Muscle of leg (tissue), 16 donors: ENCODE results near the gene KRTAP9-4. TPM values are rescaled to one million over a fixed set of nuclear protein-coding genes. Genes with fewer than 3 reads are reported as not detected.
"Not testable (repeated sequence)": the region's sequence is repeated elsewhere in the genome, so short reads cannot be mapped to it uniquely, and the experiment has no call there.

Experiments
- DNase-seq: peaks from one replicate; pipeline ENCODE4 v3.0.0; 2013
- H3K27ac ChIP-seq: one replicate; pipeline ENCODE4 v1.5.1; 2013; ENCODE audit warnings: mild to moderate bottlenecking, low read length, control low read depth
- H3K27me3 ChIP-seq: one replicate; pipeline ENCODE4 v1.6.1; 2013; ENCODE audit warnings: low read length; ENCODE audit not compliant: control insufficient read depth, insufficient read depth
- H3K36me3 ChIP-seq: one replicate; pipeline ENCODE4 v1.6.1; 2013; ENCODE audit warnings: low read length; ENCODE audit not compliant: control insufficient read depth, insufficient read depth
- H3K4me1 ChIP-seq: one replicate; pipeline ENCODE4 v1.6.1; 2013; ENCODE audit warnings: low read length; ENCODE audit not compliant: control insufficient read depth, insufficient read depth
- H3K4me3 ChIP-seq: one replicate; pipeline ENCODE4 v1.5.1; 2013; ENCODE audit warnings: low read length, control low read depth
- H3K9me3 ChIP-seq: replicated peaks from 2 replicates; pipeline ENCODE4 v1.6.1; 2013; ENCODE audit warnings: low read depth, low read length; ENCODE audit not compliant: control insufficient read depth
- WGBS: methylation state at CpG from one replicate; pipeline ENCODE4 v1.1.5; 2013; ENCODE audit warnings: missing lambda C conversion rate; ENCODE audit not compliant: insufficient coverage; 5-methylcytosine and 5-hydroxymethylcytosine counted together
- long read RNA-seq, 11 donors: transcript quantifications; one replicate each; lab custom pipeline, GENCODE V29; 2026
- polyA plus RNA-seq, 8 donors: library from polyadenylated mRNA; unstranded; fragments of 120-200 nt; gene quantifications; one replicate each; pipeline versions ENCODE4 v1.2.1 to v1.2.3, GENCODE V29; 2013; ENCODE audit warnings: inconsistent platforms in 1 of 8, low replicate concordance in 1 of 8; ENCODE audit not compliant: insufficient read length in 8 of 8, insufficient read depth in 1 of 8
- total RNA-seq: library from RNA; stranded (reverse); fragments of 120-200 nt; gene quantifications from one replicate; pipeline ENCODE4 v1.2.4, GENCODE V29; 2013

KRTAP9-4 gene, protein sequence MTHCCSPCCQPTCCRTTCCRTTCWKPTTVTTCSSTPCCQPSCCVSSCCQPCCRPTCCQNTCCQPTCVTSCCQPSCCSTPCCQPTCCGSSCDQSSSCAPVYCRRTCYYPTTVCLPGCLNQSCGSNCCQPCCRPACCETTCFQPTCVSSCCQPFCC
- total RNA-seq: not detected
- polyA plus RNA-seq: not detected
- long read RNA-seq, donor 1: 0 reads
- long read RNA-seq, donor 2: 0 reads
- long read RNA-seq, donor 3: 0 reads
- long read RNA-seq, donor 4: 0 reads
- long read RNA-seq, donor 5: 0 reads
- long read RNA-seq, donor 6: 0 reads
- long read RNA-seq, donor 7: 0 reads
- long read RNA-seq, donor 8: 0 reads
- long read RNA-seq, donor 9: 0 reads
- long read RNA-seq, donor 10: 0 reads
- long read RNA-seq, donor 11: 0 reads

DNA sequence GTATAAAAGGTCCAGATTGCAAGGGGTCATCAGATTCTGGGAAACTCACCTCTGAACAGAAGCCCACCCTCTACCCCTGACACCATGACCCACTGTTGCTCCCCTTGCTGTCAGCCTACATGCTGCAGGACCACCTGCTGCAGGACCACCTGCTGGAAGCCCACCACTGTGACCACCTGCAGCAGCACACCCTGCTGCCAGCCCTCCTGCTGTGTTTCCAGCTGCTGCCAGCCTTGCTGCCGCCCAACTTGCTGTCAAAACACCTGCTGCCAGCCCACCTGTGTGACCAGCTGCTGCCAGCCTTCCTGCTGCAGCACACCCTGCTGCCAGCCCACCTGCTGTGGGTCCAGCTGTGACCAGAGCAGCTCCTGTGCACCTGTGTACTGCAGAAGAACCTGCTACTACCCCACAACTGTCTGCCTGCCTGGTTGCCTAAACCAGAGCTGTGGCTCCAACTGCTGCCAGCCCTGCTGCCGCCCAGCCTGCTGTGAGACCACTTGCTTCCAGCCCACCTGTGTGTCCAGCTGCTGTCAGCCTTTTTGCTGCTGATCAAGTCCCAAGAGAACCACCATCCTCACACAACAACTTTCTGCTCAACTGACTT, at the start of gene KRTAP9-4:
Gene KRTAP9-4 (plus strand): TSS at position 51 of the 604 bp plus-strand sequence. CDS start 34 bp downstream, at position 85.
- not testable (repeated sequence) for H3K27me3 ChIP-seq, H3K4me1 ChIP-seq, H3K4me3 ChIP-seq, H3K36me3 ChIP-seq, DNase-seq, H3K9me3 ChIP-seq, H3K27ac ChIP-seq
- 71% methylated on average over 1 of the region's 2 CpGs for WGBS

DNA sequence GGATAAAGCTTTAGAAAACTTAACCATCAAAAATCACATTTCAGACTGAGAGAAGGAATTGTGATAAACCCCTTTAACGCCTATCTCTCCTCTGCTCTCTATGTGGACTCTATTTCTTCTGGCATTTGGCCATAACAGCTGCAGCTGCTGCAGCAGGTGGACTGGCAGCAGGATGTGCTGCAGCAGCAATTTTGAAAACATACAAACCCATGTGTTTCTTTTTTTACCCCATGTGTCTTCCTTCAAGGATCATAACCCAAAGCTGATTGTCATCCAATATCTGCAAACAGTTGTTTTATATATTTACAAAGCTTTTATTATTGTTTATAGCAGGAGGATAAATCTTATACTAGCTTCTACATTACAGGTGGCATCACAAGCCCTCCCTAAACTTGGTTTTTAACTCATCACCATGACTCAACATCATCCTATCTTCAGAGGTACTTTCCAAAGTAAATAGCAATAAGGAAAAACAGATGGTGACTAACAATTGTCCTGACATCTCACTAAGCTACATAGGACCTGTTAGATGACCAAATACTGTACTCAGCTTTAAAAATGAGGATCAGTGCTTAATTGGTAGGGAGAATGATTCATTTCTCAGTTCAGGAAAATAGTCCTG, 37.5 kb upstream of the KRTAP9-4 start:
- 20% methylated on average over 1 of the region's 1 CpG for WGBS
- Histone ChIP-seq H3K36me3 (no peaks in the 10 kb centered on the region), H3K27me3 (peaks cover 2% of the 10 kb centered on the region), H3K4me1 (no peaks in the 10 kb centered on the region), H3K4me3 (no peak overlapping the region), H3K9me3 (no peaks in the 10 kb centered on the region), H3K27ac (no peak overlapping the region)
- DNase-seq: peak; percentile 23

DNA sequence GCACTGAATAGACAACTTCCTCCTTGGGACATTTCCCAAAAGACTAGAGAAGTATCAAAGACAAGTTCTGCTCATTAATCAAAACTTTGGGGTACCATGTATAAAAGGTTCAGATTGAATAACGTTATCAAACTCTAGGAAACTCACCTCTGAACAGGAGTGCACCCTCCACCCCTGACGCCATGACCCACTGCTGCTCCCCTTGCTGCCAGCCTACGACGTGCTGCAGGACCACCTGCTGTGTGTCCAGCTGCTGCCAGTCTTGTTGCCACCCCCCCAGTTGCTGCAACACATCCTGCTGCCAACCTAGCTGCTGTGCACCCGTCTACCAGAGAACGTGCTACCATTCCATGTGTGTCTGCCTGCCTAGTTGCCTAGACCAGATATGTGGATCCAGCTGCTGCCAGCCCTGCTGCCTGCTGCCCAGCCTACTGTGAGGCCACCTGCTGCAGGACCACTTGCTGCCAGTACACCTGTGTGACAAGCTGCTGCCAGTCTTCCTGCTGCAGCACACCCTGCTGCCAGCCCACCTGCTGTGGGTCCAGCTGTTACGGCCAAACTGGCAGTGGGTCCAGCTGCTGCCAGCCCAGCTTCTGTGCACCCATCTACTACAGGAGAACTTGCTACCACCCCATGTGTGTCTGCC, 36.8 kb upstream of the KRTAP9-4 start:
- Histone ChIP-seq H3K9me3 (no peaks in the 10 kb centered on the region), H3K27me3 (peaks cover 2% of the 10 kb centered on the region), H3K36me3 (no peaks in the 10 kb centered on the region), H3K4me1 (no peaks in the 10 kb centered on the region), H3K27ac (no peak overlapping the region), H3K4me3 (no peak overlapping the region)
- peak; percentile 7 for DNase-seq
- WGBS: 64% methylated on average over 6 of the region's 7 CpGs

DNA sequence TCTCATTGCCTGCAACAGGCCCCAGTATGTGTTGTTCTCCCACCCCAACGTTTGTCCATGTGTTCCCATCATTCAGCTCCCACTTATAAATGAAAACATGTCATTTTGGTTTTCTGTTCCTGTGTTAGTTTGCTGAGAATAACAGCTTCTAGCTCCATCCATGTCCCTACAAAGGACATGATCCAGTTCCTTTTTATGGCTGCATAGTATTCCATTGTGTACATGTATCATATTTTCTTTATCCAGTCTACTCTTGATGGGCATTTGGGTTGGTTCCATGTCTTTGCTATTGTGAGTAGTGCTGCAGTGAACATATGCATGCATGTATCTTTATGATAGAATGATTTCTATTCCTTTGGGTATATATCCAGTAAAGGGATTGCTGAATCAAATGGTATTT, 33.8 kb upstream of the KRTAP9-4 start:
- Histone ChIP-seq H3K27me3 (peaks cover 2% of the 10 kb centered on the region), H3K4me1 (no peaks in the 10 kb centered on the region), H3K4me3 (no peak overlapping the region), H3K9me3 (no peaks in the 10 kb centered on the region), H3K36me3 (no peaks in the 10 kb centered on the region), H3K27ac (no peak overlapping the region)
- no CpG with 5 or more reads among the region's 1 CpG for WGBS
- no peak for DNase-seq

DNA sequence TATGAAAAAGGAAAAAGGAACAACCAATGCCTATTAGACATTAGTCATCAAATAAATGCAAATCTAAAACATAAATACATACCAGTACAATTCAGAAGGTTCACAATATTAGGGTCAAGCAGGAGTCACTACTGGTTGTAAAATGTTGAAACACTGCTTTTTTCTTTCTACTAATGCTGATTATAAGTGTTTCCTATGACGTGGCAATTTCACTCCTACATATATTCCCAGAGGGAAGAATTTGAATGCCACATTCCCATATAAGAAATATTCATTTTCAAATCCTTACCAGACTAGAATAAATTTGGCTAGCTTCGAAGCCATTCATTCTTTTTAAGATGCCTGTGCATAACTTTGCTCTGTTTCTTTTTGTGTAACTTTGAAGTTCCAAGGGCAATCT, 25.7 kb upstream of the KRTAP9-4 start:
- WGBS: no CpG with 5 or more reads among the region's 2 CpGs
- no peaks in the 10 kb centered on the region for H3K4me1 ChIP-seq
- no peak for DNase-seq
- no peak overlapping the region for H3K27ac ChIP-seq
- no peaks in the 10 kb centered on the region for H3K9me3 ChIP-seq
- no peaks in the 10 kb centered on the region for H3K27me3 ChIP-seq
- H3K36me3 ChIP-seq: no peaks in the 10 kb centered on the region
- no peak overlapping the region for H3K4me3 ChIP-seq

DNA sequence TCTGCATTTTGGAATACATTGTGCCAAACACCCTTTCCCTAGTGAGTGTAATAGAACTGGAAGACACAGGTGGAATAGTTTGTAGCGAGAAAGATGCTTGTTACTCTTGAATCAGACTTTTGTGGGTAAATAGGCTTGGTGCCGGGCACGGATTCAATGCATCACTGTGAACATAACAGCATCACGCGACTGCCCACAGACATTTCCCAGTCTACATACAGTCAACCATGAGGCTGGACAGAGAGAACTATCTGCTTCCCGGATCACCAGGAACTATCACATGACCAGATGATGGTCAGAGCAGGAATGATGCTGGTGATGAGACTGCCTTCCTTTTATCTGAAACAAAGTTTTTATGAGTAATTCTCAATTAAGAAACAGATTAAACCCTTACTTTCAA, 23.4 kb upstream of the KRTAP9-4 start:
- H3K4me1 ChIP-seq: no peaks in the 10 kb centered on the region
- no peak overlapping the region for H3K27ac ChIP-seq
- H3K9me3 ChIP-seq: no peaks in the 10 kb centered on the region
- no peak overlapping the region for H3K4me3 ChIP-seq
- no peak for DNase-seq
- no peaks in the 10 kb centered on the region for H3K27me3 ChIP-seq
- no peaks in the 10 kb centered on the region for H3K36me3 ChIP-seq
- no CpG with 5 or more reads among the region's 6 CpGs for WGBS

DNA sequence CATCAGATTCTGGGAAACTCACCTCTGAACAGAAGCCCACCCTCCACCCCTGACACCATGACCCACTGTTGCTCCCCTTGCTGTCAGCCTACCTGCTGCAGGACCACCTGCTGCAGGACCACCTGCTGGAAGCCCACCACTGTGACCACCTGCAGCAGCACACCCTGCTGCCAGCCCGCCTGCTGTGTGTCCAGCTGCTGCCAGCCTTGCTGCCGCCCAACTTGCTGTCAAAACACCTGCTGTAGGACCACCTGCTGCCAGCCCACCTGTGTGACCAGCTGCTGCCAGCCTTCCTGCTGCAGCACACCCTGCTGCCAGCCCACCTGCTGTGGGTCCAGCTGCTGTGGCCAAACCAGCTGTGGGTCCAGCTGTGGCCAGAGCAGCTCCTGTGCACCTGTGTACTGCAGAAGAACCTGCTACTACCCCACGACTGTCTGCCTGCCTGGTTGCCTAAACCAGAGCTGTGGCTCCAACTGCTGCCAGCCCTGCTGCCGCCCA, 22.8 kb upstream of the KRTAP9-4 start, which contains the start of gene KRTAP9-2:
Gene KRTAP9-2 (plus strand): TSS at position 51 of the 498 bp plus-strand sequence. CDS start 7 bp downstream, at position 58.
- H3K27ac ChIP-seq, H3K27me3 ChIP-seq, H3K4me3 ChIP-seq, H3K4me1 ChIP-seq, DNase-seq, H3K9me3 ChIP-seq, H3K36me3 ChIP-seq: not testable (repeated sequence)
- WGBS: 60% methylated on average over 1 of the region's 4 CpGs

DNA sequence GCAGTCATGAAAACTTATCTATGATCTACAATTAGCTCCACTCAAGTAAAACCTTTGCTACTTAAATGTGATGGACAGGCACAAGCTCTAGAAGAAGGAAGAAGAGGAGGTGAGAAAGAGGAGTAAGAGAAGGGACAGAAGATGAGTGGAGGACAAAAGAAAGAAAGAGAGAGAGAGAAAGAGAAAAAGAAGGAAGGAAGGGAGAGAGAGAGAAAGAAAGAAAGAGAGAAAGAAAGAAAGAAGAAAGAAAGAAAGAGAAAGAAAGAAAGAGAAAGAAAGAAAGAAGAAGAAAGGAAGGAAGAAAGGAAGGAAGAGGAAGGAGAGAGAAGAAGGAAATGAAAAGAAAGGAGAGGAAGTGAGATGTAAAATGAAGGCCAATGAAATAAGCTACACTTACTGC, 19.4 kb upstream of the KRTAP9-4 start:
- Histone ChIP-seq H3K36me3 (no peaks in the 10 kb centered on the region), H3K4me1 (no peaks in the 10 kb centered on the region), H3K27ac (no peak overlapping the region), H3K4me3 (no peak overlapping the region), H3K27me3 (peaks cover 2% of the 10 kb centered on the region), H3K9me3 (no peaks in the 10 kb centered on the region)
- no peak for DNase-seq

DNA sequence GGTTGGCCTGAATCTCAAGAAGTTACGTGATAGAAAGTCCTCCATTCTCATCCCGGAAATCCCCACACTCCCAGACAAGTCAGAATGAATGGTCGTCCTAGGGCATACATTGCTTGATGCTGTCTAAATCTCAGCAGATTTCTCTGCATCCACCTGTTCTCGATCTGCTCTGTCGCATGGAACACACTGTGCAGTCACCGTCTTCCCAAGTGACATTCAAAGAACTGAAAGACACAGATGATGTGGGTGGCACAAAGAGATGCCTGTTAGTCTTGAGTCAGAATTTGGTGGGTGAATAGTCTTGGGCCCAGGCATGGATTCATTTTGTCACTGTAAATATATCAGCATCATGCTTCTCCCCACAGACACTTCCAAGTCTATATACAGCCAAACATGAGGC, 17.8 kb upstream of the KRTAP9-4 start:
- Histone ChIP-seq H3K9me3 (no peaks in the 10 kb centered on the region), H3K4me1 (no peaks in the 10 kb centered on the region), H3K27me3 (peaks cover 2% of the 10 kb centered on the region), H3K4me3 (no peak overlapping the region), H3K36me3 (no peaks in the 10 kb centered on the region), H3K27ac (no peak overlapping the region)
- no peak for DNase-seq
- whole genome bisulfite sequencing: 72% methylated on average over 5 of the region's 6 CpGs
